ENCODE results near the gene CADPS2.

The CADPS2 gene

GRCh38 chr7:122448893-122449589 lies 437.2 kb downstream of the CADPS2 start:
- DNase-seq (ENCODE audit: low read depth), result no peak

- no peak for DNase-seq (ENCODE audit: low read depth)
Observed at GRCh38 chr7:122442929-122443328, 443.3 kb downstream of the CADPS2 start.

- DNase-seq (ENCODE audit: low read depth), result no peak
Observed at GRCh38 chr7:122438492-122438891, 447.8 kb downstream of the CADPS2 start.

GRCh38 chr7:122438006-122438405 lies 448.3 kb downstream of the CADPS2 start:
- no peak for DNase-seq (ENCODE audit: low read depth)

- no peak for DNase-seq (ENCODE audit: low read depth)
Observed at GRCh38 chr7:122433765-122434164, 452.5 kb downstream of the CADPS2 start.

GRCh38 chr7:122430710-122431109 lies 455.6 kb downstream of the CADPS2 start:
- no peak for DNase-seq (ENCODE audit: low read depth)

GRCh38 chr7:122429926-122430325 lies 456.3 kb downstream of the CADPS2 start:
- DNase-seq (ENCODE audit: low read depth), result no peak

- DNase-seq (ENCODE audit: low read depth), result no peak
Observed at GRCh38 chr7:122425731-122426130, 460.5 kb downstream of the CADPS2 start.

- no peak for DNase-seq (ENCODE audit: low read depth)
Observed at GRCh38 chr7:122423591-122423990, 462.7 kb downstream of the CADPS2 start.

- DNase-seq (ENCODE audit: low read depth), result no peak
Observed at GRCh38 chr7:122416336-122416735, 469.9 kb downstream of the CADPS2 start.

- no peak for DNase-seq (ENCODE audit: low read depth)
Observed at GRCh38 chr7:122415510-122415909, 470.8 kb downstream of the CADPS2 start.

- DNase-seq (ENCODE audit: low read depth), result no peak
Observed at GRCh38 chr7:122413339-122413738, 472.9 kb downstream of the CADPS2 start.

GRCh38 chr7:122412883-122413282 lies 473.4 kb downstream of the CADPS2 start:
- DNase-seq (ENCODE audit: low read depth), result no peak

GRCh38 chr7:122412441-122412840 lies 473.8 kb downstream of the CADPS2 start:
- DNase-seq (ENCODE audit: low read depth), result no peak

- DNase-seq (ENCODE audit: low read depth), result no peak
Observed at GRCh38 chr7:122407195-122407594, 479.1 kb downstream of the CADPS2 start.

GRCh38 chr7:122403113-122403512 lies 483.1 kb downstream of the CADPS2 start:
- DNase-seq (ENCODE audit: low read depth), result no peak

- no peak for DNase-seq (ENCODE audit: low read depth)
Observed at GRCh38 chr7:122402235-122402634, 484.0 kb downstream of the CADPS2 start.

GRCh38 chr7:122397381-122397780 lies 488.9 kb downstream of the CADPS2 start:
- DNase-seq (ENCODE audit: low read depth), result no peak

- DNase-seq (ENCODE audit: low read depth), result no peak
Observed at GRCh38 chr7:122394512-122394911, 491.7 kb downstream of the CADPS2 start.

GRCh38 chr7:122384528-122384927 lies 501.7 kb downstream of the CADPS2 start:
- no peak for DNase-seq (ENCODE audit: low read depth)

GRCh38 chr7:122383934-122384333 lies 502.3 kb downstream of the CADPS2 start:
- no peak for DNase-seq (ENCODE audit: low read depth)

GRCh38 chr7:122380992-122381391 lies 505.3 kb downstream of the CADPS2 start:
- no peak for DNase-seq (ENCODE audit: low read depth)

GRCh38 chr7:122379491-122379890 lies 506.8 kb downstream of the CADPS2 start:
- no peak for DNase-seq (ENCODE audit: low read depth)

GRCh38 chr7:122369756-122370155 lies 516.5 kb downstream of the CADPS2 start:
- DNase-seq (ENCODE audit: low read depth), result no peak
